ENCODE measurements around the gene GID4.

GID4 gene

GRCh38 chr17:18105027-18105426, 65.8 kb downstream of the GID4 start:
- DNase-seq, result no peak

DNA sequence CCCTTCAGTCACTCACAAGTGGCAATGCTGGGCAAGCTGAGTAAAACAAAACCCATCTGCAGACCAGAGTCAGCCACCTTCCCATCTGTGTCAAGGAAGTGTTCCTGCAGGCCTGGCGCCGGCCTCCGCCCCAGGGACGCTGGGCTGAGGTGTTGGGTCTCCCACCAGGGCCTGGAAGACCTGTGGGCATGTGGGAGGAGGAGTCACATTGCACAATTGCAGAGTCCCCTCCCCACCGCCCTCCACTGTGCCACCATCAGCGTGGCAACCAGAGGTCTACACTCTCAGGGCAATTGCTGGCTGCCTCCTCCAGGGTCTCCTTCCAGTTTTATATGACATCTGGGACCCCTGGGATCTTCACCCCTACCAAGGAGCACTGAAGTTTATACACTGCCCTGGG, 66.4 kb downstream of the GID4 start:
- DNase-seq, result no peak

DNA sequence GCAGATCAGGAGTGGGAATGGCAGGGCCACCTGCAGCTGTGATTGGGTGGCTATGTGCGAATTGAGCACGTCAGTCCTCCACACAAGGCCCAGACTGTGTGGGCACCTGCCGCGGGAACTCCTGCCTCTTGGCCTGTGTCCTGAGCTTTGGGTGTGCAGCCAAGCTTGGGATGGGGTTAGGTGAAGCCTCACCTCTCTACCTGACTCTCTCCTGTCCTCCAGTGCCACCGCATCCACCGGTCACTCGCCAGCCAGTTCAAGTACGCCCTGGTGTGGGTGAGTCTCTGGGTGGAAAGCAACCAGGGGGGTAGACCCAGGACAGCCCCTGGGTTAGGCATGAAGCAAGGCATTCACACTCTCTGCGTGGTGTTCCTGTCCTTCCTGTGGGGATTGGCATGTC, 67.0 kb downstream of the GID4 start:
- DNase-seq, result no peak

GRCh38 chr17:18107061-18107790, 68.0 kb downstream of the GID4 start:
- no peak for DNase-seq

GRCh38 chr17:18107971-18108370, 68.8 kb downstream of the GID4 start:
- no peak for DNase-seq

GRCh38 chr17:18108401-18109312, 69.4 kb downstream of the GID4 start, which contains the start of gene MYO15A:
Gene MYO15A (plus strand): TSS chr17:18108756. CDS start chr17:18118801, 10,045 bp downstream.
- DNase-seq, result no peak

DNA sequence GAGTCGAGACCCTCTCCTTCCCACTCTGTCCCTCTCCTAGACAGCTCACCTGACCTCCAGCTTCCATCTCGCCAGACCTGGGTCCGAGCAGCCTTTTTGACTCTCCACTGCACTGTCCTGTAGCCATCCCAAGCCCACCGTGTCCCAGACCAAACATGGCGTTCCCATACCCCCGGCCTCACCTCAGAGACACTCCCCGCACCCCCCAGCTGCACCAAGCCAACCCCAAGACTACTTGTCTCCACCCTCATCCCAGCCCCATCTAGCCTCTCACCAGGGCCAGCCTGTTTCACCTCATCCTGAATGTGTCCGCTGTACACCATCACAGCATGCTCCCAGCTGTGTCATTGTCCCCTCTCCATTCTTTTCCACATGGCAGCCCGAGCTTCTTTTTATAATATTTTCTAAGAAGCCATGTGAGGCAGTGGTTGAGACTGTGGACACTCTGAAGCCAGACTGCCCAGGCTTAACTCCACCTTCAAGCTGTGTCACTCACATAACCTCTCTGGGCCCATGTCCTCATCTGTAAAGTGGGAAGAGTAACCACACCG, 70.8 kb downstream of the GID4 start:
- DNase-seq, result no peak

DNA sequence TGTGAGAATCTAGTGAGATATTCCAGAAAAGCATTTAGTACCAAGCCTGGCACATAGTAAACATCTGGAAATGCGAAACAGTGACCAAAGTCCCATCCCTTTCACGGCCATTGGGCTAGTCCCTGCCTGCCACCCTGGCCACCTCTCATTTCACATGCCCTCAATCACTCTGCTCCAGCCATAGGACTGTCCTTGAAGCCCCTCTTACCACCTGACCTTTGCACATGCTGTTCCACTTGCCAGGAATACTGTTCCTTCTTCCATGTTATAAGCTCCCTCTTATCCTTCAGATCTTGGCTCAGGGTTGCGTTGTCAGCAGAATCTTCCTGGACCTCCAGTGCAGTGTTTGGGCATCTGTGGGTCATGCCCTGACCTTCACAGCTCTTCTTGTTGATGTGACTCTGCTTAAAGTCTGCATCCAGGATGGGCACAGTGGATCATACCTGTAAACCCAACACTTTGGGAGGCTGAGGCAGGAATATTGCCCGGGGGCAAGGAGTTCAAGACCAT, 71.5 kb downstream of the GID4 start:
- no peak for DNase-seq

DNA sequence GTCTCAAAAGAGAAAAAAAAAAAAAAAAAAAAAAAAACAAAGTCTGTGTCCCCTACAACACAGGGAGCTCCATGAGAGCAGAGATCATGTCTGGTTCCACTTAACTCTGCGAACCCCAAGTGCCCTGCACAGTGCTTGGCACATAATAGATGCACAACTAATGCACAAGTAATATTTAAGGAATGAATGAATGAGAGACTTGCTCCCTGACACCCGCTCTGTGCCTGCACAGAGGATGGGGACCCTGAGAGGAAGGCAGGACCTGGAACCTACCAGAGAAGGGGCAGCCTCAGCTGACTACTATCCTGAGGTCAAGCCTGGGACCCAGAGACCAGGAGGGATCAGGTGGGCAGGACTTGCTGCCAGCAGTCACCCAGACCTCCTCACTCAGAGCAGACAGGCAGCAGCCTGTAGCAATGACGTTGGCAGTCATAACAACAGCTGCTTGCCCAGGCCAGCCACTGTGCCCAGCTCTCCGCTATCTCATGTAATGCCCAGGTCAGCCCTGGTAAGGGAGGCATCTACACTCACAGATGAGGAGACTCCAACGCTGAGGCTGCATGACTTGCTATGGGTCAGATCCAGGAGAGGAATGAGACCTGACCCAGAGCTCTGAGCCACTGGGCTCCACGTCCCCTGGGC, 72.2 kb downstream of the GID4 start:
- no peak for DNase-seq

DNA sequence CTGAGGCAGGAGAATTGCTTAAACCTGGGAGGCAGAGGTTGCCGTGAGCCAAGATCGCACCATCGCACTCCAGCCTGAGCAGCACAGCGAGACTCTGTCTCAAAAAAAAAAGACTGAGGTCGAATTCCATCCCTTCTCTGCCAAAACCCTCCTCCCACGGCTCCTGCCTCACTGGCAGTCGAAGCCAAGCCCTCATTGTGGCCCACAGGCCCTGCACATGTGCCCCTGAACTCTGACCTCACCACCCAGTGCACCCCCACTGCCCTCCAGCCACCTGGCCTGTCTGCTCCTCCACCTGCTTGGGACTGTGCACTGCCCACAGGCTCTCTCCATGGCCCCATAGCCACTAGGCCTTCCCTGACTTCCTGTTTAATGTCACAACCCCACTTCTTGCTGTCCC, 76.3 kb downstream of the GID4 start:
- DNase-seq, result no peak

GRCh38 chr17:18116078-18116477, 76.9 kb downstream of the GID4 start:
- no peak for DNase-seq

DNA sequence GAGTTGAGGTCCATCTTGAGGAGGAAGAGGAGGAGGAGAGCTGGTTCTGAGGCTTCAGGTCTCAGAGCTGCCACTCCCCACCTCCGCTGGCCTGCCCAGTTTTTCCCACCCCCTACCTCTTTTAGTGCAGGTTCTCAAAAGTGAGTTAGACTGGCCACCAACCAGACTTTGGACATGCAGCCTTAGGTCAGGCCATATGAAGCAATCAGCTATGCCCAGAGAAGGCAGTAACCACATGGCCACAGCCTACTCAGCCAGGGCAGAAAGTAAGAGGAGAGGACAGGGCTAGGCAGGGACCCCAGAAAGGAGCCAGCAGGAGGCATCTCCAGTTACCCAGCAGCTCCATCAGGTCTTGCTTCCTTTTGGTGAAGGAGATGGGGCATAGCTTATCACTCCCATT, 78.3 kb downstream of the GID4 start:
- DNase-seq, result no peak
